HCEC 1CT (cell line): ENCODE data around the gene ZNG1B.
A peak's percentile ranks its signal among the peaks of the same experiment; 100 is the strongest.
"Not testable (repeated sequence)": the region's sequence is repeated elsewhere in the genome, so short reads cannot be mapped to it uniquely, and the experiment has no call there.

ENCODE experiments used
- DNase-seq: peaks from one replicate; pipeline ENCODE4 v3.0.0-alpha.2; 2017

Gene ZNG1B

DNA sequence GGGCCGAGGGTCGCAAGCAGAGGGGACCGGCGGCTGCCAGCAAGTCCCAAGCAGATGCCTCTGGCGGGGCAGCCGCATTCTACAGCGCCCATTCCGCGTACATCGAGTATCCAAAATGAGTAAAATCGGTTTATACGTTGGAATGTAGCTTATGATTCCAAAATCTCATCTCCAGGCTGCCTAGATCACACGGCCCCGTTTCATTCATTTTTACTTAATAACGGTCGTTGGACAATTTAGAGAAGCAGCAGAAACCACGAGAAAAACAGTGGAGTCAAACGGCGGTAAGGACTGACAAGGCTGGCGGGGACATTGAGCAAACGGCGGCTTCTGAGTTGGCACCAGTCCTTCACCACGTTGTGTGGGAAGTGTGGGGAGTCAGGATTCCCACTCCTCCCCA, 66.6 kb downstream of the ZNG1B start:
- DNase-seq, result not testable (repeated sequence)

DNA sequence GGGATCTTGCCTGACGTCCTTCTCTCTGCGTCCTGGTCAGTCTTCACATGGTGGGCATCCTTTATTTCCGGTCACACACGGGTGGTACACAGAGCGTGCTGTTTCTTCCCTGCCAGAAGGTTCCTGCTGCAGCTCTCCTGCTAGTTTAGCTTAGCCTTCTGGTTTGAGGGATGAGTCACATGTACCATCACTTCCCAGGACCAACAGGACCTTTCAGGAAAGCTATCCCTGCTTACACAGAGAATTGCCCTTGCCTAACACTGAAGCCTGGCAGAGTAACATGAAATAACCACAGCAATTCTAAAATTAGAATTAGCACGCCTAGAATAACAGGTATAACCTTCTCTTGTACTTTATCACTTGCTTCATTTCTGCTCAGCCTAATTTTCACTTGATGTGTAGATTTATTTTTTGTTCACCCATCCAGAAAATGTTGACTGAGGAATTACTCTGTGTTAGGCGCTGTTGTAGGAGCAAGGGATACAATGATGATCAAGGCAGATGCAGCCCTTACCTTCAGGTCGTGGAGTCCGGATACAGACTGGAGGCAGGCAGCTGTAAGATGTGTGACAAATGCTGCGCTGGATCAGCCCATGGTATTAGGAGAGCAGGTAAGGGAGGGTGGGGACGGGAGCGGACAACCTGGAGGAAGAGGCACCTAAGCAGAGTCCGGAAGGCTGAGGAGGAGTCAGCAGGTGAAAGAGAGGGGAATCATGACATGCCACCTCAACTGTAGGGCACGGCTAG, 70.1 kb downstream of the ZNG1B start:
- not testable (repeated sequence) for DNase-seq

DNA sequence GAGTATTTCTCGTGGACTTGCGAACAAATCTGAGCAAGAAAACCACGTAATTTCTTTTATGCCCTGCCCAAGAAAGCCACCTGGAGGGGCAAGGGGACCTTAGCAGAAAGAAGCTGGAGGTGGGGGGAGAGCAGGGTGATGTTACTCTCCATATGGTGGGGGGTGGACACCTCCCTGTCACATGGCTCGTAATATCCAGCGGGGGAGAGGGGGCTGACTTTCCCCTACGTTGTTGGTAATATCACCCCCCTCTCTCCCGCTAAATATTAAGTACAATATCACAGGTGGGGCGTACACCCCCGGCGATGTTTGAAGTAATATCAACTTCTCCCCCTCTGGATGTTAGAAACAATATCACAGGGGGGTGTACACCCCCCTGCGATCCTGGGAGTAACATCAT, 70.7 kb downstream of the ZNG1B start:
- not testable (repeated sequence) for DNase-seq

DNA sequence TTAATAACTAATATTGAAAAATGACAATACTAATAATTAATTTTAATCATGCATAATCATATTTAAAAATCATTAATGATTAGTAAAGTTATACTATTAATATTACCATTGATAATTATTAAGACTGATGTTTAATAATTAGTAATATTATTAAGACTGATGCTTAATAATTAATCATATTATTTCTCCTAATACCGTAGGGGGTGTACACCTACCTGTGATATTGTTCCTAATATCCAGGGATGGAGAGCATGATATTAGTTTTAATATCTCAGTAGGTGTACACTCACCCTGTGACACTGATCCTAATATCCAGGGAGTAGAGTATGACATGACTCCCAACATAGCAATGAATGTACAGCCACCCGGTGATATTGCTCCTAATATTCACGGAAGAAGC, 73.4 kb downstream of the ZNG1B start:
- DNase-seq, result not testable (repeated sequence)

DNA sequence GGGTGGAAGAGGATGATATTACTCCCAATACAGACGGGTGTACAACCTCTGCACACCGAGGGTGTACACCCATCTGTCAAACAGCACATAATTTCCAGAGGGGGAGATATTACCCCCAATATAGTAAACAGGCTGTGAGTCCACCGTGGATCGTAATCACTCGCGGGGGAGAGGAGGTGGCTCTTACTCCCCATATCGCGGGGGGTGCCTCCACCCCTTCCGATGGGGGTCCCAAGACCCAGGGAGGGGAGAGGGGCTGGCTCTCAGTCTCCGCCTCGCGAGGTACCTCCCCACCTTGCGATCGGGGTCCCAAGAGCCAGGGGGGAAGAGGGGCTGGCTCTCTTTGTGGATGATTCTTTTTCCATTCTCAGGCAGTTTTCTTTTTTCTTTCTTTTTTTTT, 74.4 kb downstream of the ZNG1B start:
- not testable (repeated sequence) for DNase-seq

DNA sequence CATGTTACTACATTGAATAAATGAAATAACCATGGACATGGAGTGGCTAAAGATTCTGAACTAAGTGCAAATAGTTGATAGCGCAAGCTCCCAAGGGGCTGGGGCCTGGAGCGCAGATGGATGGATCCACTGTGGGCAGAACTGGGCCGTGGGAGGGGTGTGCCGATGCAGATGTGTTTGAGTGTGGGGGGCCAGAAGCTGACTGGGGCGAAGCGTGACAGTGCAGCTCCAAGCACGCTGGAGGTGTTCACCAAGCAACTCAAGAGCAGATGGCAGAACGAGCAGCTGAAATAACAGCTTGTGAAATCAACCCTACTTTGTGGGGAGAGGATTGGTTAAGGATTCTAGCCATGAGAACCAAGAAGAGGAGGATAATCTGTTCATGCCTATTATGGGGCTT, 78.0 kb downstream of the ZNG1B start:
- DNase-seq, result not testable (repeated sequence)

DNA sequence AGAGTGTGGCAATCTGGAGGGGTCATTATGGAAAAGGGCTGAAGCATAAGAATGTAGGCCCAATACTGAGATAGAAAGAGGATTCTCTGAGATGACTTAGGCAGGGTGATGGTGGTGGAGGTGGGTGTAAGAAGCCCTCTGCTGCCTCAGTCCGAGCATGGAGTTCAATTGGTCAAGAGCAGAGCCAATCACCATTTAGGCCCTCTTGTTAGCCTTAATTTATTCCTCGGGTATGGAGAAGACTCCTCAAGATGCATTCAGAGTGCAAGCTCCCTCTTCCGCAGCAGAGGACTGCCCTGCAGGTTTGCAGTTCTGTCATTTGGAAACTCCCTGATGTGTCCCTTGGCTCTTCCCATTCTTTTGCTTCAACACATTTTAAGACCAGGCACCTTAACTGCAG, 78.5 kb downstream of the ZNG1B start:
- DNase-seq, result not testable (repeated sequence)

DNA sequence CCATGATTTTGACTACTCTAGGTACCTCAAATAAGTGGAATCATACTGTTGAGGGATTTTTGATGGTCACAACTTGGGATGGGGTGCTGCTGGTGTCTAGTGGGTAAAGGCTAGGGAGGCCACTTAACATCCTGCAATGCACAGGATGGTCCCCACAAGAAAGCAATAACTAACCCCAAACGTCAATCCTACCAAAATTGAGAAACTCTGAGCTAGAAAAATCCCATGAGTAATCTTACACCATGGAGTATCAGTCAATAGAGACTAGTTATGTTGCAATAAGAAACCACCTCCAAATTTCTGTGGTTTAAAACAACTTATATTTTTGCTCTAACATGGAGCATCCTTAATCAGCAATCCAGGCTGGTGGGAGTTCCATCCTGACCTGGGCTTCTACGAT, 79.5 kb downstream of the ZNG1B start:
- DNase-seq, result not testable (repeated sequence)

DNA sequence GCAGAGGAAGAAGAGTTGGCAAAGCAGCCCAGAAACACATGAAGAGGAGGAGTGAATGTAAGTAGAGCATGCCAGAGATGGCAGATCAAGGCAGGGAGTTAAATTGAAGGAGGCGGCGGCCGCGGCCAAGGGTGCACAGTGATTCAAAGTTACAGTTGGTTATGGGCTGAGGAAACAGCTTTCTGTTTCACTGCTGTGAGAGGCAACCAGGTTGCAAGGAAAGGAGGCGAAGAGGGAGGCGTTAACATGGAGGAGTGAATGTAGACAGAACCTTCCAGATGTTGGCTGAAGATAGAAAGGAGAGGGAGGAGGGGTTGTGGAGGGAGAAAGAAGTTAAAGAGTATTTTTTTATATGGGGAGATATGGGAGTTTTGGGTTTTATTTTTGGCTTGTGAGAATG, 83.3 kb downstream of the ZNG1B start:
- not testable (repeated sequence) for DNase-seq

DNA sequence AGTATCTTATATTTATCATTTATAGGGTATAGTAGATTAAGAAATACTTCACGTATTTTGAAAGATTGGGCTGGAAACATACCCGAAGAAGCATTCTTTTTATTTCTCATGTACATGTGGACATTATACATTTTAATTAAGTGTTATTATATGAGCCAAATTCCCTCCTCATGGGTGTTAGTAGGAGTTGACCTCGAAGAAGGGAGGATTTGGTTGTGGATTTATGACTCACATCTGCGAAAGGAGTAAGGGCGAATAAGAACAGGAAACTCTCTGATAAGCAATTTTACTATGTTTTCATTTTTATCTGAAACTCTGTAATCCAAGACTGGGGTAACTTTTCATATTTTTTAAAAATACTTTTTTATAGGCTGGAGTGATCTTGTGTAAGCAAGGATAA, 84.0 kb downstream of the ZNG1B start:
- not testable (repeated sequence) for DNase-seq

DNA sequence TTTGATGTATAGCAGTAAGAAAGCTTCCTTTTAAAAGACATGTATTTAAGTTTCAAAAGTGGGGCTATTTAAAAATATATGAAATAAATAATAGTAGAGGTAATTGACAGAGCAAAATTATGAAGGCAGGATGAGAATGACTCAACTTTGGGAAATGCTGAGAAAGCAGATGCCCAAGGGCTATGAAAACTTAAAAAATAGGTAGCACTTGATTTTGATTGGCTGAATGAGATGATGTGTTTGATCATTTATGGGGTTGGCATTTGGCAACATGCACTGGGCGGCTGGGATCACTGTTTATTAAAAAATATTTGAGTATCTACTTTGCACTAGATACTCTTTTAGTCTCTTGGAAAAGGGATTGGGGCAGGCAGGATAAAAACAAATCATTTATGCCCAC, 87.5 kb downstream of the ZNG1B start:
- not testable (repeated sequence) for DNase-seq

DNA sequence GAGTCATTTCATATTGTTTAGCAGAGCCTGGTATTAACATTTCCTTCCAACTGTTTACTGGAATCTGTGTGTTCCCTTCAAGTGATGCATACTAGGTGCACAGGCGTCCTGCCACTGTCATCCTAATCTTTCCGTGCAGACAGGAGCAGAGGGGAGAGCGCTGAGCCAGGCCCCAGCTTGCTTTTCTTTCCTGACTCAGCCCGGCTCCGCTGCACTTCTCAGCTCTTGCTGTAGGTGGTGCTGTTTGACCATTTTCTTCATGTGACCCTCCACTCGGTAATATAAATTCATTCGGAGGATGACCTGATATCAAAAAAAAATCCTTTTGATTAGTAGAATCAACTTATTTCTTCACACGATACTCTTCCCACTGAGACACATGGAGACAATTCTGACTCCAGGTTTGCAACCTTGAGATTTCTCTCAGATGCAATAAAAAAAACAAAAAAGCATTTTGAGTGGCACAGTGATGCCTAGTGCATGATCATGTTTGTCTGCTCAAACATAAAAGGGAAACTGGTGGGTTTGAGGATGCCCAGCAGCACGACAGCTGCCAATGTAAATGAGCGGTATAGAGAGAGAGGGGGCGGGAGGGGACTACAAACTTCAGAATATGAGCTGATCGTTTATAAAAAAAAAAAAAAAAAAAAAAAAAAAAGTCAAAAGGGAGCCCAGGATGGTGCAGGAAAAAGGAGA, 90.0 kb downstream of the ZNG1B start:
- not testable (repeated sequence) for DNase-seq

DNA sequence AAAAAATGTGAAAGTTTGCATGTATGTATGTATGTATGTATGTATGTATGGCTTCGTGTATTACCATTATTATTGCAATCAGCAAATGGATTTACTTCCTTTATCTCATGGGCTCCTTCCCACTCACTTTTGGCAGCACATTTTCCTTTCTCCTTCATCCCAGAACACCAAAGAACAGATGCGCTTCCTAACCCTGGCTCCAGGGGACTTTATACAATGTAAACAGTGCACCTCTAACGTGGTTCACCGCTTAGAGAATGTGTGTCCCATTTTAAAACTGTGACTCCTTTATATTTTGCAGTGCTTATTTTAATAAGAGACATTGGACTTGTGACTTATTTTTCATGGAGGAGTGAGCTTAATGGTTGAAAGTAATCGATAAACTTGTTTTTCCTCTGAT, 90.6 kb downstream of the ZNG1B start:
- not testable (repeated sequence) for DNase-seq

DNA sequence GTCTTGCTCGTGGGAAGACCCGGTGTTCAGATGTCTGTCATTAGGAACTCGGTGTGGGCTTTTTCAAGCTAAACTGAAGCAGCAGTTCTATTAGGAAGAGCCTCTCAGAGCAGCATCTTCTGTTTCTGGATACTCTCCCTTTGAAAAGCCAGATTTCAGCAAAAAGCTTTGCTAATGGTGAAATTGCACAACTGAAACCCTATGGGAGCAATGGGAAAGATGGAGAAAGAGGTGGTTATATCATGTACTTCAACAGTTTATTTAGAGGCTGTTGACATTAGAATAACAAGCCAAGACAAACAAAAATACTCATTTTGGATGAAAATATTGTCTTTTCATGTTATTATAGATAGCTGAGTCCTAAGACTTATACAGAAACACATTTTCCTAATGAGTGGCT, 91.4 kb downstream of the ZNG1B start:
- not testable (repeated sequence) for DNase-seq

DNA sequence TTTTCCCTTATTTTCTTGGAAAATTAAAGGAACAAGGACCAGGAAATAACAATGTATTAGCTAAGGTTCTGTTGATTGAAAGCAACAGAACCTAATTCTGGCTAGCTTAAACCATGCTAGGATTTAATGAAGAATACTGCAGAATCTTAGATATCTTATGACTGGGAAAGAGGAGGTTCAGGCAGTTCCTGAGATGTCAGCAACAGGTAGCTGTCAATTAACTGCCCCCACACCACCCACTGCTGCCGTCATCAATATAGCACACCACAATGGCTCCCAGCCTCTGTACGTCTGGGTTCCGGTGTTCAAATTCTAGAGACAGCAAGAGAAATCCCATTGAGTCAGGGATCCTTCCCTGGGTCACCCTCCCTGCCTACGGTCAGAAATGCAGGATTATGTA, 95.5 kb downstream of the ZNG1B start:
- not testable (repeated sequence) for DNase-seq

DNA sequence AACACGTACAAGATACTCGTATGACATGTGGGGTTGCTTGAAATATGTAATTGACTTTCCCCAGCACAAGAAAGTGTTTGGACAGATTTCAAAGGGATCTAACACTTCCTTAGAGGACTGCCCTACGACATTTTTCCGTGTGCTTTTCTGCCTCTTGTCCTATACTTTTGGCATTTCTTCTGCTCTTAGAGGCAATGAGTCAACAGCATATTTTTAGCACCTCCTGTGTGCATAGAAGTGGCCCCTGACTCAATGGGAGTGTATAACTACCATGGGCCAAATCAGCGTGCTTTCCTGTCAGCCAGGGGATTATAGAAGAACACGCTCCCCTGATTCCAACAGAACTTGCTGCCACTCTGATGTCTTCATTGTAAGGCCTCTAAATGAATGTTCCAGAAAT, 99.1 kb downstream of the ZNG1B start:
- not testable (repeated sequence) for DNase-seq

DNA sequence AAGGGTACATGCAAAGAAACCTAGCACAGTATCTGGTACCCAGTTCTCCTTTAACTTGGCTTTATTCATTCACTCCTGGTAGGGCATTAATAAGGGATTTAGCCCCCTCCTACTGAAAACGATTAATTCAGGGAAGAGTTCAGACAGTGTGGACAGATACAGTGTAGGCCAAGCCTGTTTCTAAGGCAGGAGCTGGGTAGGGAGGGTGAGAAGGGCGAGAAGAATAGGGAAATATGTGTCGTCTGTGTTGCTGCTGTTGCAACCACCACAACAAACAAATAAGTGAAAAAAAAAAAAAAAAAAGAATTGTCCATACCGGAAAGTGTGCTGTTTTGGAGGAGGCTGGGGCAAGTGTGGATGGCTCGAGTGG, 103.3 kb downstream of the ZNG1B start:
- DNase-seq, result not testable (repeated sequence)

DNA sequence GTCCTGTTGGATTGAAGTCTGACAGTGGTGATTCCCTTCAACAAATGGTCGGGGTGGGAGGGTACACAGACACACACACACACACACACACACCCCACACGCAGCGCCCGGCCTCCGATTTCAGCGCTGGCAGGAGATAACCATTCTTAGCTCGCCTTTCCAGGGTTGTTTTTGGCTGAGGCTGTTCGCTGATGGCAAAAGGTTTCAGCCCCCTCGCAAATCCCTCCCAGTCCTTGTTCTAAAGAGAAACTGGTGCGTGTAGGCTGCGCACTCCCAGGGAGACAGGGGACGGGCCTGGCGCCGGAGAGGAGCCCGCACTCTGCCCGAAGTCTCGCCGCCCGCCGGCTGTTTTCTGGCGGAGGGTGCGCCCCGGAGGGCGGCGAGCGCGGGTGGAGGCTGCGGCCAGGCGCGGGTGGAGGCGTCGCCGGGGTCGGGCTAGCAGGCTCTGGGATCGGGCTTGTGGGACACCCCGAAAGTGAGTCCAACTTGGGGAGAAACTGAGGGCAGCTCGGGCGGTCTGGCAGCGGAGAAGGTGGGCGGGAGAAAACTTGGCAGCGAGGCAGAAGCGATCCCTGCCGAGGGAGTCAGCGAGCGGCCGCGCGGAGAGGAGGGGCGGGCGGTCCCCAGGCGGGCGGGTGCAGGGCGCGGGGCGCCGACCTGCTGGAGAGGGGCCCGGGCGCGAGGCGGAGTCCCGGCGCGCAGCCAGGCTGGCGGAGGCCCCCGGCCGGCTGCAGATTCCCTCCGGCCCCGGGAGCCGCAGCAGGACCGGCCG, 103.9 kb downstream of the ZNG1B start:
- DNase-seq, result peak; percentile 20

DNA sequence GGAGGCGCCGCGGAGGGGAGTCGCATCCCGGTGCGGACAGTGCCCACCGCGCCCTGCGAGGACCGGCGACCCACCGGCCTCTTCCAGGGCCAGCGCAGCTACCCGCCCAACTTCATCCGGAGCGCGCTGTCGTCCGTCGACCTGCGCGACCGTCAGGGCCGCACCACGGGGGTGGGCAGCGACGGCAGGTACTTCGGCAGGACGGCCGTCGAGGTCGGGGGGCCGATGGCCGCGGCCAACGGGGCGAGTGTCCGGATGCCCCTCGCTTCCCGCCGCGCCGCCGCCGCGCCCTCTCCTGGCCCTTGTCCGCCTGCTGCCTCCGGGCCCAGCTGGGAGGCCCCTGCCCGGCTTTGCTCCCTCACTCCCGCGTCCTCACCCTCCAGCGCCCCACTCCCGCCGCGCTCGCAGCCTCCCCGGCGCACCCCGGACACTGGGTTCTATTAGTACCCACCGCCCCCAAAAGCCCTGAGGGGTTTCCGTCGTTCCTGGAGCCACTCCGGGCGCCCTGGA, 104.5 kb downstream of the ZNG1B start:
- peak; percentile 0 for DNase-seq

DNA sequence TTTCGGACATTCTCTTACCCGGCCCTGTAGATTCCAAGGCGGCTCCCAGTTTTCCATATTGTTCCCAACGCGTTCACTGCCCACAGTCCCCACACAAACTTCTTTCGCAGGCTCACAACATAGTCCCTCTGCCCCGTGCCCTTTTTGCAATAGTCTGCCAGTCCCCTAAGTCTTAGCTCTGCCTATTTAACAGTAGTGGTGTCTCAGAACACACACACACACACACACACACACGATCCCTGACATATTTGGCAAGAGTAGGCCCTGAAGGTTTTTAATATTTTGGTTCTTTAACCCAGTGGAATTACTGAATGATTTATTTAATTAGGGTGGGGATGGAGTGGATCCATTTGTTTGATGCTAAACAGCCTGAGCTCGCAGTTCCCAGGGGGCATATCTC, 105.0 kb downstream of the ZNG1B start:
- DNase-seq, result peak; percentile 8
